Prostate gland (tissue), 2 donors: ENCODE measurements around the gene VILL.
A peak's percentile ranks its signal among the peaks of the same experiment; 100 is the strongest.

Experiments used
- CTCF ChIP-seq, 4 experiments: fragments of 200-600 bp in 2 of 4; fragments of 450-650 bp in 2 of 4; sonication (generic) in 2 of 4; IDR thresholded peaks; 1 replicate in 3 of 4; 2 replicates in 1 of 4; pipeline ENCODE4 v1.5.1; 2016 to 2019; ENCODE audit warnings: antibody characterized with exemption in 4 of 4, mild to moderate bottlenecking in 2 of 4, moderate library complexity in 2 of 4
- POLR2AphosphoS5 ChIP-seq: sonication (generic); formaldehyde crosslinking; IDR thresholded peaks from one replicate; pipeline ENCODE4 v1.6.1; 2017; ENCODE audit warnings: antibody characterized with exemption

DNA sequence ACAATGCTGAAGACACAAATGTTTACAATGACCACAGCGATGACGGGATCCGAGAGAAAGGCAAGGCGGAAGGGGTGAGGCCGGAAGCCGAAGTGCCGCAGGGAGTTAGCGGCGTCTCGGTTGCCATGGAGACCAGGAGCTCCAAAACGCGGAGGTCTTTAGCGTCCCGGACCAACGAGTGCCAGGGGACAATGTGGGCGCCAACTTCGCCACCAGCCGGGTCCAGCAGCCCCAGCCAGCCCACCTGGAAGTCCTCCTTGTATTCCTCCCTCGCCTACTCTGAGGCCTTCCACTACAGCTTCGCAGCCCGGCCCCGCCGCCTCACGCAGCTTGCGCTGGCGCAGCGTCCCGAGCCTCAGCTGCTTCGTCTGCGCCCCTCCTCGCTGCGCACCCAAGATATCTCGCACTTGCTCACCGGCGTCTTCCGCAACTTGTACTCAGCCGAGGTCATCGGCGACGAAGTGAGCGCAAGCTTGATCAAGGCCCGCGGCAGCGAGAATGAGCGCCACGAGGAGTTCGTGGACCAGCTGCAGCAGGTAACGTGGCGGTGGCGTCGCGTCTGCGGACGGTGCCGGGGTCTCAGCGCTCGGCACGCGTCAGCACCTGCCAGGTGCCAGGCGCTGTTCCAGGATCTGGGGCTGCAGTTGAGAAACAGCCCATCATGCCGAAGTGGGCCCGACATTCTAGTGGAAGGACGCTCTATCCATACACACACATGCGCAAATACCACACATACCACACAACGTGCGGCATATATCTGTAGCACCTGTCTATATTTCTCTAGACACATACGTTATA lies 48.7 kb downstream of the VILL start, which contains the start of gene DLEC1:
- TF ChIP-seq CTCF (IDR thresholded peaks at IDR 0.05): no peak
- peak; percentile 16 for TF ChIP-seq POLR2AphosphoS5
